NCI-H774 (cell line): Measurements from ENCODE around the gene TTLL5.

ENCODE experiments used
- DNase-seq: peaks from one replicate; lab custom pipeline; 2025; lab: John Stamatoyannopoulos, UW

Gene TTLL5

GRCh38 chr14:75697918-75698317, 36.9 kb downstream of the TTLL5 start:
- DNase-seq = no peak

GRCh38 chr14:75699331-75699730, 38.3 kb downstream of the TTLL5 start:
- no peak for DNase-seq

GRCh38 chr14:75700295-75700694, 39.2 kb downstream of the TTLL5 start:
- no peak for DNase-seq

- DNase-seq = no peak
These were observed 41.1 kb downstream of the TTLL5 start for GRCh38 chr14:75702122-75702521.

GRCh38 chr14:75702616-75703261, 41.7 kb downstream of the TTLL5 start:
- DNase-seq = no peak

GRCh38 chr14:75703467-75703866, 42.4 kb downstream of the TTLL5 start:
- DNase-seq = no peak

- no peak for DNase-seq
These were observed 44.0 kb downstream of the TTLL5 start for GRCh38 chr14:75705014-75705413.

- DNase-seq = peak; percentile 15
These were observed 48.3 kb downstream of the TTLL5 start for GRCh38 chr14:75709207-75709812.

GRCh38 chr14:75711105-75711795, 50.2 kb downstream of the TTLL5 start:
- DNase-seq = no peak

GRCh38 chr14:75711796-75712211, 50.8 kb downstream of the TTLL5 start:
- DNase-seq = no peak

- no peak for DNase-seq
These were observed 53.9 kb downstream of the TTLL5 start for GRCh38 chr14:75714991-75715390.

- no peak for DNase-seq
These were observed 55.1 kb downstream of the TTLL5 start for GRCh38 chr14:75715926-75716780.

GRCh38 chr14:75717729-75718128, 56.7 kb downstream of the TTLL5 start:
- DNase-seq = no peak

- DNase-seq = no peak
These were observed 57.2 kb downstream of the TTLL5 start for GRCh38 chr14:75718199-75718598.

- DNase-seq = no peak
These were observed 59.1 kb downstream of the TTLL5 start for GRCh38 chr14:75720116-75720515.

GRCh38 chr14:75720842-75721498, 59.9 kb downstream of the TTLL5 start:
- no peak for DNase-seq

- no peak for DNase-seq
These were observed 62.7 kb downstream of the TTLL5 start for GRCh38 chr14:75723716-75724115.

GRCh38 chr14:75724414-75725204, 63.6 kb downstream of the TTLL5 start:
- DNase-seq = no peak

GRCh38 chr14:75725481-75725880, 64.4 kb downstream of the TTLL5 start:
- no peak for DNase-seq

- no peak for DNase-seq
These were observed 65.3 kb downstream of the TTLL5 start for GRCh38 chr14:75726321-75726720.

- no peak for DNase-seq
These were observed 66.1 kb downstream of the TTLL5 start for GRCh38 chr14:75727124-75727523.
